ENCODE results near the gene FOXL3.

DNA sequence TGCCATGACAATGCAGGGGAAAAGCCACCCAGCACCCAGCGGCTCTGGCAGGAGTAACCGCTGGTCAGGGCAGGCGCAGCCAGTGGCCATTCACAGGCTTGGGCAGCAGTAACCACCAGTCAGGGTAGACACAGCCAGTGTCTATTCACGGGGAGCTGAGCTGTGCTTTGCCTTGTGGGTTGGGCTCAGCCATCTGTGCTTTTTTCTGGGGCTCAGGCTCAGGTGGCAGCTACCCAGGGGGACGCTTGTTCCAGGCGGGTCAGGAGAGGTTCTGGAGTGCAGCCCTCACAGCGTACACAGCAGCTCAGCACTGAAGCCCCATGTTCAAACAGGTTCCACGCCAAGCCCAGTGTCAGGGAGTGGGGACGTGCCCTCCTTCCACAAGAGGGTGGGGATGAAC is 28.5 kb downstream of the FOXL3 start:
- TF ChIP-seq CTCF (IDR thresholded peaks at IDR 0.05) (no peak), SIN3A (IDR thresholded peaks at IDR 0.05; ENCODE audit: borderline replicate concordance, insufficient read depth, low read depth, low read length) (no peak)

Measured in Panc1 (cell line).